Right lobe of liver (tissue), 6 donors: ENCODE results near the gene ADGRV1. TPM values are rescaled to one million over a fixed set of nuclear protein-coding genes. Genes with fewer than 3 reads are reported as not detected.

Experiments
- ATAC-seq, 4 donors: fragments of 200-7000 bp; cut with Tn5 transposase; one replicate each; pipeline ENCODE4 v1.9.1; 2020; ENCODE audit warnings: mild to moderate bottlenecking in 4 of 4, moderate library complexity in 4 of 4
- DNase-seq, 3 donors: peaks; one replicate each; pipeline ENCODE4 v3.0.0-alpha.2; 2020
- H3K27ac ChIP-seq, 3 donors: fragments of 200-600 bp; one replicate each; pipeline ENCODE4 v1.8.0; 2022
- H3K27me3 ChIP-seq, 2 donors: fragments of 200-600 bp; one replicate each; pipeline ENCODE4 v1.8.0; 2022
- H3K36me3 ChIP-seq, 4 donors: fragments of 200-600 bp; sonication (generic) in 1 of 4; one replicate each; pipeline versions ENCODE4 v1.5.1 to v1.8.0; 2017 to 2022; ENCODE audit warnings: control low read depth in 1 of 4
- H3K4me1 ChIP-seq, 4 donors: fragments of 200-600 bp; sonication (generic) in 1 of 4; one replicate each; pipeline versions ENCODE4 v1.5.1 to v1.8.0; 2017 to 2022; ENCODE audit warnings: control low read depth in 1 of 4
- H3K4me3 ChIP-seq, 3 donors: fragments of 200-600 bp; one replicate each; pipeline ENCODE4 v1.8.0; 2022
- H3K9me3 ChIP-seq, 4 donors: fragments of 200-600 bp; sonication (generic) in 1 of 4; one replicate each; pipeline versions ENCODE4 v1.5.1 to v1.8.0; 2017 to 2022; ENCODE audit warnings: control low read depth in 1 of 4
- POLR2A ChIP-seq: fragments of 450-650 bp; IDR thresholded peaks from one replicate; pipeline ENCODE4 v1.6.1; 2017; ENCODE audit warnings: antibody characterized with exemption, mild to moderate bottlenecking
- WGBS: methylation state at CpG from one replicate; pipeline ENCODE4 v1.1.6; 2018; ENCODE audit warnings: low coverage, low lambda C conversion rate; ENCODE audit not compliant: insufficient coverage; ENCODE audit errors: missing lambda C conversion rate; 5-methylcytosine and 5-hydroxymethylcytosine counted together
- intact Hi-C, 2 donors: fragments of 100-400 bp; cut with DNase I; formaldehyde crosslinking; loops; one replicate each; pipeline versions ENCODE4 v1.11.2 to v1.14.1; 2022
- total RNA-seq, 6 experiments: library from RNA; depleted of rRNA in 2 of 6; stranded (reverse); fragments of >200 nt in 2 of 6; fragmentation: NEBNext Ultra II Directional in 3 of 6; extraction: Animal tissue kit (Norgen Biotek cat#: 25700) in 3 of 6; gene quantifications; one replicate each; pipeline versions ENCODE4 v1.1.0 to v1.2.4, GENCODE V29; 2016 to 2023
- TF ChIP-seq, protein P1 (sequence below), 4 donors: fragments of 200-600 bp in 3 of 4; fragments of 450-650 bp in 1 of 4; IDR thresholded peaks; one replicate each; pipeline versions ENCODE4 v1.5.1 to v1.8.0; 2016 to 2022; ENCODE audit warnings: antibody characterized with exemption in 4 of 4, mild to moderate bottlenecking in 2 of 4
- donor health status: DM: no; HTN: yes; CAD: no.
- donor health status: DM: no; HTN: no; CAD: no.
- donor health status: DM: no; HTN: no; CAD: no.
- donor health status: DM: no; HTN: yes; CAD: no.
- donor health status: DM: no; HTN: yes; CAD: no.

The ADGRV1 gene
- total RNA-seq, 6 experiments from 2014 or later = 4.5 to 15.9 (median 7.4) TPM

DNA sequence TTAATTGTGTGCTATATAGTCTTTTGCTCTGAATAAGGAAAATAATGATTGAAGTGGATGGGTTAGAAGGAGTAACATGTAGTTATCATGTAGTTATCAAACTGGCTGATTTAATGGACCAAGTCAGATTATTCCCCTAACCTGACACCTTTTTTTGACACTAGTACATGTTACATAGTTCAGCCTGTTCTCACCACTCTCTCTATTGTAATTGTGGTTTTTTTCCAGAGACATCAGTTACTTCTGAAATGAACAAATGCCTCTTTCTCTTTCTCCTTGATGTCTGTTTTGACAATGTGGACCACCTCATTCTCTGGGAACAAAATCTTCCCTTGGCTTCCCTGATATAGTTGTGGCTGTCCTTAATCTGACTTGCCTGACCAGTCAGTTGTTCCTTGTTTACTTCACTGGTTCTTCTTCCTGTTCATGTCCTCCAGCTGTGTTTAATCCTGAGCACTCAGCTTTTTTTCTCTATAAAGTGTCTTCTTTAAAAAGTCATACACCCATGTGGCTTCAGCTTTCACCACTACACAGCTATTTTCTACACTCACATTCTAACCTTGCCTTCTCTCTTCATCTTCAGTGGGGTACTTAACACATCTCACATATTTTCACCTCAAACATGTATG lies 581.1 kb downstream of the ADGRV1 start:
- intact Hi-C loops = no loop called here
- H3K27ac ChIP-seq = no peak overlapping the region
- H3K36me3 ChIP-seq = no peaks in the 10 kb centered on the region
- TF ChIP-seq, protein P1, sequence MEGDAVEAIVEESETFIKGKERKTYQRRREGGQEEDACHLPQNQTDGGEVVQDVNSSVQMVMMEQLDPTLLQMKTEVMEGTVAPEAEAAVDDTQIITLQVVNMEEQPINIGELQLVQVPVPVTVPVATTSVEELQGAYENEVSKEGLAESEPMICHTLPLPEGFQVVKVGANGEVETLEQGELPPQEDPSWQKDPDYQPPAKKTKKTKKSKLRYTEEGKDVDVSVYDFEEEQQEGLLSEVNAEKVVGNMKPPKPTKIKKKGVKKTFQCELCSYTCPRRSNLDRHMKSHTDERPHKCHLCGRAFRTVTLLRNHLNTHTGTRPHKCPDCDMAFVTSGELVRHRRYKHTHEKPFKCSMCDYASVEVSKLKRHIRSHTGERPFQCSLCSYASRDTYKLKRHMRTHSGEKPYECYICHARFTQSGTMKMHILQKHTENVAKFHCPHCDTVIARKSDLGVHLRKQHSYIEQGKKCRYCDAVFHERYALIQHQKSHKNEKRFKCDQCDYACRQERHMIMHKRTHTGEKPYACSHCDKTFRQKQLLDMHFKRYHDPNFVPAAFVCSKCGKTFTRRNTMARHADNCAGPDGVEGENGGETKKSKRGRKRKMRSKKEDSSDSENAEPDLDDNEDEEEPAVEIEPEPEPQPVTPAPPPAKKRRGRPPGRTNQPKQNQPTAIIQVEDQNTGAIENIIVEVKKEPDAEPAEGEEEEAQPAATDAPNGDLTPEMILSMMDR (IDR thresholded peaks at IDR 0.05) = no peak
- no peak for TF ChIP-seq POLR2A
- DNase-seq = no peak
- H3K9me3 ChIP-seq = no peaks in the 10 kb centered on the region
- H3K27me3 ChIP-seq = no peaks in the 10 kb centered on the region
- peak; percentile 41 to 62 (median 56) for ATAC-seq
- peaks cover 0 to 5% (median 2%) of the 10 kb centered on the region in 4 donors for H3K4me1 ChIP-seq
- no peak overlapping the region for H3K4me3 ChIP-seq

DNA sequence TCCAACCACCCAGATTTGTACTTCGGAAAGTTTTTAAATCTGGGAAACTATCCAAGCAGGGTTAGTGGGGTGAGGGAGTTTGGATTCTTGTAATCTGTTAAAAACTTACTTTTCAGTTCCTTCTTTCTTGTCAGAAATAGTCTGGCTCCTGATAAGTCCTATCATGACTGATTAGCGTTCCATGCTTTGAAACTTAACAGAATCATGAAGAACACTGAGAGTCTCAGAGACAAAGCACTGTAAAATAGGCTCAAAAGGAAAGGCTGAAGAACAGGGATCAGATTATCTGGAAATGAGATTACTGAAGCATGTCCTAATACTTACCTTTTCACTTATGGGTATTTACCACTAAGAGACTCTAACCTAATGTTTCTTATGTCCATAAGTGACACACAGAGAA lies 582.1 kb downstream of the ADGRV1 start:
- intact Hi-C loops = no loop called here
- WGBS = 60% methylated on average over 2 of the region's 2 CpGs
- Histone ChIP-seq H3K9me3 (no peaks in the 10 kb centered on the region), H3K27me3 (no peaks in the 10 kb centered on the region), H3K36me3 (no peaks in the 10 kb centered on the region), H3K4me1 (peaks cover 0 to 12% (median 6%) of the 10 kb centered on the region in 4 donors), H3K27ac (no peak overlapping the region), H3K4me3 (no peak overlapping the region)
- DNase-seq (no peak), ATAC-seq (no peak)
- TF ChIP-seq, protein P1 (IDR thresholded peaks at IDR 0.05) = no peak
- TF ChIP-seq POLR2A = no peak

DNA sequence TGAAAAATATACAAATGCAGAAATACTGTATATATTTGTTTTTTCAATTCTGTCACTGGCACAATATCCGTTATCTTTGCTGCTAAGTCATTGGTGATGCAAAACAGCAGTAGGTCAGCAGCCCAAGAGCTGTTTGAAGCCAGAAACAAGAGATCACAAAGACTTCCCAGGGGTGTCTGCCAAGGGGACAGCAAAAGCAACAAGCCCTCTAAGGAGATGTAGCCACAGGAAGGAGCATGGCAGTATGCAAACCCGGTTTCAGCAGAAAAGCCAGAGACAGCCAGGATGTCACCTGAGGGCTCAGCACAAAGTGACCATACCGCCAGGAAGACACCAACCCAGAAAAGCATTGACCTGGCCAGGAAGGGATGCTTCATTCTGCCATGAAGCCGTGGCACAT lies 583.0 kb downstream of the ADGRV1 start:
- no peak for ATAC-seq
- intact Hi-C loops = no loop called here
- Histone ChIP-seq H3K4me3 (no peak overlapping the region), H3K27ac (no peak overlapping the region), H3K27me3 (no peaks in the 10 kb centered on the region), H3K9me3 (no peaks in the 10 kb centered on the region), H3K4me1 (peaks cover 0 to 22% (median 8%) of the 10 kb centered on the region in 4 donors), H3K36me3 (no peaks in the 10 kb centered on the region)
- 70% methylated on average over 4 of the region's 4 CpGs for WGBS
- TF ChIP-seq, protein P1 (IDR thresholded peaks at IDR 0.05) = no peak
- TF ChIP-seq POLR2A = no peak
- DNase-seq = no peak

DNA sequence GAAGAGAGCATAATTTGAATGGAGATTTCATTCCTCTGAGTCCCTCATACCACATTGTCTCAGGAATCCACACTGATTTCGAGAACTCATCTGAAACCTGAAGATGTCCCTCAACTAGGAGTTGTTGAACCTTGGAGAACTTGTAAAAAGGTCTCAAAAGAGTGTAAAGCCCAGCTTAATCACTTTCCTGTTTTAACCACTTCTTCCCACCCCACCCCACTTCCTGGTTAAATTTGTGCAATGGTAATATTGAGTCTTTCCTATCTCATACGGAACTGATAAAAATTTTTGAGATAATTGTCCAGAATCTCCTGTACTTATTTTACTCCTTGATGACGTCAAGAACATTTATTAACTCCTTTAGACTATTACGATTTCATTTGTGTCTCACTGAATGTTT lies 583.8 kb downstream of the ADGRV1 start:
- WGBS = 64% methylated on average over 4 of the region's 4 CpGs
- Histone ChIP-seq H3K27me3 (no peaks in the 10 kb centered on the region), H3K27ac (no peak overlapping the region), H3K36me3 (no peaks in the 10 kb centered on the region), H3K4me3 (no peak overlapping the region), H3K4me1 (peaks cover 0 to 29% (median 8%) of the 10 kb centered on the region in 4 donors), H3K9me3 (no peaks in the 10 kb centered on the region)
- DNase-seq (no peak), ATAC-seq (no peak)
- intact Hi-C loops = no loop called here
- TF ChIP-seq, protein P1 (IDR thresholded peaks at IDR 0.05) = no peak
- TF ChIP-seq POLR2A = no peak

DNA sequence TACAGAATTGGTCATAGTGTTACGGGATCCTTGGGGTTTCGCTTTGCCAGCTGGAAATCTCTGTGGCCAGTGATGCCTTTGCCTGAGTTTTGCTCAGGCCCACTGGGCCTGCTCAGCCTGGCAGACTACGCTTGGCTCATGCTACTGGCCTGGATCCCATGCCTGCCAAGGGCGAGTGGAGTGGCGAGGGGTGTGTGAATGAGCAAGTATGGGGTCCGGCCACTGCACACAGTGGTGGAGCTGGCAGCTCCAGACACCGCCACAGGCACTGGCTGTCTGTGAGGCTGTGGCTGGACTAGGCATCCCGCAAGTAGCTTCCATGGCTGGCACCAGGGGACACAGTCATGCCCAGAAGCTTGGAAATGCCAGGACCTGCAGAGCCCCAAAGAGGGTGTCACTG lies 584.2 kb downstream of the ADGRV1 start:
- intact Hi-C loops = no loop called here
- DNase-seq (no peak), ATAC-seq (no peak)
- Histone ChIP-seq H3K9me3 (no peaks in the 10 kb centered on the region), H3K27me3 (no peaks in the 10 kb centered on the region), H3K27ac (no peak overlapping the region), H3K4me3 (no peak overlapping the region), H3K4me1 (peaks cover 0 to 29% (median 8%) of the 10 kb centered on the region in 4 donors), H3K36me3 (no peaks in the 10 kb centered on the region)
- WGBS = 97% methylated on average over 3 of the region's 8 CpGs
- TF ChIP-seq POLR2A = no peak
- TF ChIP-seq, protein P1 (IDR thresholded peaks at IDR 0.05) = no peak
